ENCODE measurements around the gene NDUFV2.
A peak's percentile ranks its signal among the peaks of the same experiment; 100 is the strongest.

Gene NDUFV2

GRCh38 chr18:9096685-9097084, 5.8 kb upstream of the NDUFV2 start:
- Mint-ChIP-seq H3K36me3 (ENCODE audit: low read depth) (no peaks in the 10 kb centered on the region), H3K27me3 (ENCODE audit: low read depth) (no peaks in the 10 kb centered on the region)

GRCh38 chr18:9097349-9097748, 5.2 kb upstream of the NDUFV2 start:
- no peaks in the 10 kb centered on the region for H3K27me3 Mint-ChIP-seq (ENCODE audit: low read depth)
- H3K9me3 Mint-ChIP-seq: no peaks in the 10 kb centered on the region
- TF ChIP-seq CTCF (IDR thresholded peaks at IDR 0.05; ENCODE audit: unreplicated experiment in 3 of 3): no peak
- H3K4me3 Mint-ChIP-seq: no peak overlapping the region
- H3K36me3 Mint-ChIP-seq (ENCODE audit: low read depth): no peaks in the 10 kb centered on the region
- peaks cover 19% of the 10 kb centered on the region for H3K4me1 Mint-ChIP-seq
- H3K27ac Mint-ChIP-seq: no peak overlapping the region

More at GRCh38 chr18:9096685-9097084, 5.8 kb upstream of the NDUFV2 start:
- peaks cover 13% of the 10 kb centered on the region for H3K4me1 Mint-ChIP-seq
- no peaks in the 10 kb centered on the region for H3K9me3 Mint-ChIP-seq
- H3K27ac Mint-ChIP-seq: no peak overlapping the region
- no peak overlapping the region for H3K4me3 Mint-ChIP-seq
- no peak for TF ChIP-seq CTCF (IDR thresholded peaks at IDR 0.05; ENCODE audit: unreplicated experiment in 3 of 3)

DNA sequence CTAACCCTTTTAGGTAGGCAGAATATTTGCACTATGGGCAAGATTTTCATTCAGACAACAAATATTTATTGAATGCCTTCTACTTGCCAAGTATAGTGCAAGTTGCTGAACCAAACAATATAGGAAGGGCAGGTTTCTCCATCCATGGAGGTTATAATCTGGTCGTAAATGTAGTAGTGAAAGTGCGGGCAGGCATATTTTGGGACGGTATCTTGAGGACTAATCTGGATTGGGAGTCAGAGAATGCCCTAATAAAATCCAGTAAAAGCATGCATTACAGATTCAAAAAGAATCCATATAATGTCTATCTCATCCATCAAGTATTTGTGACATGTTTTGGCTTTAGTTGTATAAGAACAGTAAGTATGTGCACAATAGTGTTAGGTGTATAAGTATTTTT, 1.7 kb upstream of the NDUFV2 start:
- peaks cover 42% of the 10 kb centered on the region for H3K4me1 Mint-ChIP-seq
- peak overlapping the region; percentile 67 to 78 (median 72) for H3K4me3 Mint-ChIP-seq
- TF ChIP-seq CTCF (IDR thresholded peaks at IDR 0.05; ENCODE audit: unreplicated experiment in 3 of 3): no peak
- H3K9me3 Mint-ChIP-seq: no peaks in the 10 kb centered on the region
- H3K27me3 Mint-ChIP-seq (ENCODE audit: low read depth): no peaks in the 10 kb centered on the region
- peak overlapping the region in 2 of 3 experiments; percentile 20 to 70 for H3K27ac Mint-ChIP-seq
- H3K36me3 Mint-ChIP-seq (ENCODE audit: low read depth): peaks cover 2% of the 10 kb centered on the region

- no peak for TF ChIP-seq CTCF (IDR thresholded peaks at IDR 0.05; ENCODE audit: unreplicated experiment in 3 of 3)
- H3K36me3 Mint-ChIP-seq (ENCODE audit: low read depth): peaks cover 4% of the 10 kb centered on the region
- peak overlapping the region; percentile 80 to 99 (median 90) for H3K27ac Mint-ChIP-seq
- H3K27me3 Mint-ChIP-seq (ENCODE audit: low read depth): no peaks in the 10 kb centered on the region
- peaks cover 53% of the 10 kb centered on the region for H3K4me1 Mint-ChIP-seq
- H3K4me3 Mint-ChIP-seq: peak overlapping the region; percentile 81 to 98 (median 95)
- H3K9me3 Mint-ChIP-seq: no peaks in the 10 kb centered on the region
These were observed 580 bp upstream of the NDUFV2 start for GRCh38 chr18:9101730-9102507.

- Mint-ChIP-seq H3K27me3 (ENCODE audit: low read depth) (no peaks in the 10 kb centered on the region), H3K36me3 (ENCODE audit: low read depth) (peaks cover 4% of the 10 kb centered on the region), H3K4me1 (peaks cover 62% of the 10 kb centered on the region), H3K9me3 (no peaks in the 10 kb centered on the region), H3K27ac (peak overlapping the region; percentile 80 to 99 (median 97)), H3K4me3 (peak overlapping the region; percentile 81 to 98 (median 95))
- TF ChIP-seq CTCF (IDR thresholded peaks at IDR 0.05; ENCODE audit: unreplicated experiment in 3 of 3): no peak
These were observed 926 bp downstream of the NDUFV2 start for GRCh38 chr18:9103376-9103873.

Data from nephron (organoid).